HEK293T (cell line): ENCODE data around the gene HLA-DQB2.

Source experiments
- ARNT ChIP-seq: fragments of 450-650 bp; IDR thresholded peaks from 2 replicates; pipeline ENCODE4 v1.6.1; 2017; ENCODE audit warnings: mild to moderate bottlenecking
- BHLHE40 ChIP-seq: fragments of 450-650 bp; IDR thresholded peaks from 2 replicates; pipeline ENCODE4 v1.6.1; 2016; ENCODE audit warnings: mild to moderate bottlenecking, moderate library complexity, borderline replicate concordance
- CTBP1 ChIP-seq: fragments of 450-650 bp; IDR thresholded peaks from 2 replicates; pipeline ENCODE4 v1.6.1; 2016; ENCODE audit warnings: borderline replicate concordance
- ELF4 ChIP-seq: fragments of 450-650 bp; IDR thresholded peaks from 2 replicates; pipeline ENCODE4 v1.6.1; 2017; ENCODE audit warnings: antibody characterized with exemption
- FOXA1 ChIP-seq: fragments of 450-650 bp; IDR thresholded peaks from 2 replicates; pipeline ENCODE4 v1.6.1; 2016; ENCODE audit warnings: mild to moderate bottlenecking
- FOXK2 ChIP-seq: fragments of 450-650 bp; IDR thresholded peaks from 2 replicates; pipeline ENCODE4 v1.6.1; 2016; ENCODE audit warnings: mild to moderate bottlenecking
- FOXM1 ChIP-seq: fragments of 450-650 bp; IDR thresholded peaks from 2 replicates; pipeline ENCODE4 v1.6.1; 2017; ENCODE audit warnings: mild to moderate bottlenecking, borderline replicate concordance
- HDGF ChIP-seq: fragments of 450-650 bp; IDR thresholded peaks from 2 replicates; pipeline ENCODE4 v1.6.1; 2017; ENCODE audit warnings: antibody characterized with exemption, borderline replicate concordance
- L3MBTL2 ChIP-seq: fragments of 450-650 bp; conservative IDR thresholded peaks from 2 replicates; pipeline ENCODE4 v1.6.1; 2016; ENCODE audit warnings: mild to moderate bottlenecking
- NFRKB ChIP-seq: fragments of 450-650 bp; IDR thresholded peaks from 2 replicates; pipeline ENCODE4 v1.6.1; 2016; ENCODE audit warnings: mild to moderate bottlenecking, moderate library complexity
- SP1 ChIP-seq: fragments of 450-650 bp; IDR thresholded peaks from 2 replicates; pipeline ENCODE4 v1.6.1; 2017
- SUZ12 ChIP-seq: fragments of 450-650 bp; IDR thresholded peaks from 2 replicates; pipeline ENCODE4 v1.6.1; 2016; ENCODE audit warnings: mild to moderate bottlenecking
- TARDBP ChIP-seq: fragments of 450-650 bp; IDR thresholded peaks from 2 replicates; pipeline ENCODE4 v1.6.1; 2016
- ZNF384 ChIP-seq: fragments of 450-650 bp; IDR thresholded peaks from 2 replicates; pipeline ENCODE4 v1.6.1; 2016

GRCh38 chr6:32799168-32799567, 35.8 kb upstream of the HLA-DQB2 start:
- no peak for TF ChIP-seq FOXA1
- no peak for TF ChIP-seq SUZ12
- no peak for TF ChIP-seq TARDBP
- no peak for TF ChIP-seq ARNT
- TF ChIP-seq FOXK2: no peak
- no peak for TF ChIP-seq ZNF384
- TF ChIP-seq SP1: no peak
- TF ChIP-seq FOXM1: no peak
- no peak for TF ChIP-seq BHLHE40
- TF ChIP-seq CTBP1: no peak
- no peak for TF ChIP-seq HDGF
- TF ChIP-seq NFRKB: no peak
- no peak for TF ChIP-seq ELF4
- TF ChIP-seq L3MBTL2: no peak
